PC-9 (cell line): ENCODE results near the gene PVALB. TPM values are rescaled to one million over a fixed set of nuclear protein-coding genes. Genes with fewer than 3 reads are reported as not detected.

Experiments used
- BruUV-seq: library from RNA; stranded (reverse); fragments of 400-500 nt; replicated peaks from 2 replicates; lab custom pipeline; 2021; lab: Mats Ljungman, UMichigan
- CTCF ChIA-PET: fragments of 300-600 bp; sonication (Branson Sonifier 250); formaldehyde crosslinking; loops from one replicate; lab custom pipeline; 2022; ENCODE audit warnings: antibody characterized with exemption; lab: Charles Lee
- POLR2A ChIA-PET: fragments of 300-600 bp; sonication (Branson Sonifier 250); formaldehyde crosslinking; loops from one replicate; lab custom pipeline; 2022; ENCODE audit warnings: antibody characterized with exemption; ENCODE audit not compliant: unreplicated experiment; lab: Charles Lee
- DNase-seq, 2 experiments: peaks; one replicate each; pipeline versions ENCODE4 v3.0.0 to v3.0.0-alpha.2; 2015 to 2022; ENCODE audit warnings: mixed read lengths in 1 of 2
- H2AFZ ChIP-seq: fragments of 200-600 bp; sonication (generic); 2 replicates; pipeline ENCODE4 v1.8.1; 2017; ENCODE audit warnings: antibody characterized with exemption
- H3F3A ChIP-seq: fragments of 200-600 bp; sonication (generic); 2 replicates; pipeline ENCODE4 v1.8.1; 2017; ENCODE audit warnings: antibody characterized with exemption, mild to moderate bottlenecking, low read depth; ENCODE audit not compliant: insufficient read depth
- H3K27ac ChIP-seq: fragments of 200-600 bp; sonication (generic); 2 replicates; pipeline ENCODE4 v1.6.1; 2016; ENCODE audit warnings: mixed run types
- H3K27me3 ChIP-seq: fragments of 200-600 bp; sonication (generic); 2 replicates; pipeline ENCODE4 v1.6.1; 2016; ENCODE audit warnings: low read depth, mixed run types; ENCODE audit not compliant: insufficient read depth
- H3K36me3 ChIP-seq: fragments of 200-600 bp; sonication (generic); 2 replicates; pipeline ENCODE4 v1.6.1; 2016; ENCODE audit warnings: low read depth, mixed run types
- H3K4me1 ChIP-seq: fragments of 200-600 bp; sonication (generic); replicated peaks from 2 replicates; pipeline ENCODE4 v1.6.1; 2016; ENCODE audit warnings: mixed run types; ENCODE audit not compliant: insufficient read depth
- H3K4me2 ChIP-seq: fragments of 200-600 bp; sonication (generic); 2 replicates; pipeline ENCODE4 v1.6.1; 2017; ENCODE audit warnings: mixed run types
- H3K4me3 ChIP-seq: fragments of 200-600 bp; sonication (generic); 2 replicates; pipeline ENCODE4 v1.6.1; 2016; ENCODE audit warnings: mixed run types
- H3K79me2 ChIP-seq: fragments of 200-600 bp; sonication (generic); 2 replicates; pipeline ENCODE4 v1.6.1; 2017; ENCODE audit warnings: low read depth, mixed run types
- H3K9me2 ChIP-seq: fragments of 200-600 bp; sonication (generic); 2 replicates; pipeline ENCODE4 v1.8.1; 2017; ENCODE audit warnings: mild to moderate bottlenecking; ENCODE audit not compliant: insufficient read depth
- H3K9me3 ChIP-seq: fragments of 200-600 bp; sonication (generic); 2 replicates; pipeline ENCODE4 v1.8.1; 2016; ENCODE audit warnings: low read depth; ENCODE audit not compliant: insufficient read depth
- H4K20me1 ChIP-seq: fragments of 200-600 bp; sonication (generic); 2 replicates; pipeline ENCODE4 v1.8.1; 2017; ENCODE audit not compliant: insufficient read depth
- CTCF ChIP-seq: fragments of 200-600 bp; sonication (generic); conservative IDR thresholded peaks from 2 replicates; pipeline ENCODE4 v1.6.1; 2017; ENCODE audit warnings: mixed run types, antibody characterized with exemption, mild to moderate bottlenecking, moderate library complexity
- EZH2 ChIP-seq: fragments of 200-600 bp; sonication (generic); IDR thresholded peaks from 2 replicates; pipeline ENCODE4 v1.8.0; 2017; ENCODE audit warnings: antibody characterized with exemption, low read depth
- intact Hi-C: fragments of 100-400 bp; cut with micrococcal nuclease; formaldehyde crosslinking; loops from one replicate; pipeline ENCODE4 v1.10.0; 2022; ENCODE audit not compliant: unreplicated experiment
- total RNA-seq: library from RNA; stranded (reverse); gene quantifications from 2 replicates; pipeline ENCODE4 v1.2.3, GENCODE V29; 2021

The PVALB gene
- total RNA-seq, 1 experiment from 2014 or later: not detected

- no peak overlapping the region for H3K4me3 ChIP-seq
- H3K79me2 ChIP-seq: no peaks in the 10 kb centered on the region
- H4K20me1 ChIP-seq: no peaks in the 10 kb centered on the region
- H3K4me1 ChIP-seq: peaks cover 12% of the 10 kb centered on the region
- POLR2A ChIA-PET: interaction anchor here (0.7 kb wide), 1 partner anchor 102 kb away, joined by 3 read pairs; no protein-coding TSS in a partner anchor
- no peaks in the 10 kb centered on the region for H3K9me3 ChIP-seq
- no peak for TF ChIP-seq EZH2
- TF ChIP-seq CTCF: no peak
- H3F3A ChIP-seq: no peaks in the 10 kb centered on the region
- H2AFZ ChIP-seq: no peak overlapping the region
- no peaks in the 10 kb centered on the region for H3K27me3 ChIP-seq
- no peak for DNase-seq
- no peak overlapping the region for H3K4me2 ChIP-seq
- BruUV-seq: no TSS peak
- intact Hi-C loops: loop anchor here (5.0 kb wide), 2 partner anchors 183 to 338 kb away; no protein-coding TSS in a partner anchor
- H3K36me3 ChIP-seq: no peaks in the 10 kb centered on the region
- H3K27ac ChIP-seq: no peak overlapping the region
- CTCF ChIA-PET: no interaction called here
- no peaks in the 10 kb centered on the region for H3K9me2 ChIP-seq
Measured at GRCh38 chr22:36858966-36859365, 42.1 kb upstream of the PVALB start.

GRCh38 chr22:36858156-36858555 lies 41.3 kb upstream of the PVALB start:
- H3F3A ChIP-seq: no peaks in the 10 kb centered on the region
- H4K20me1 ChIP-seq: no peaks in the 10 kb centered on the region
- H3K4me1 ChIP-seq: peaks cover 12% of the 10 kb centered on the region
- POLR2A ChIA-PET: interaction anchor here (0.7 kb wide), 1 partner anchor 10 kb away, joined by 3 read pairs; no protein-coding TSS in a partner anchor
- no peak for DNase-seq
- H3K79me2 ChIP-seq: no peaks in the 10 kb centered on the region
- no peak overlapping the region for H3K27ac ChIP-seq
- intact Hi-C loops: loop anchor here (5.0 kb wide), 2 partner anchors 184 to 339 kb away; no protein-coding TSS in a partner anchor
- H2AFZ ChIP-seq: no peak overlapping the region
- H3K27me3 ChIP-seq: no peaks in the 10 kb centered on the region
- H3K36me3 ChIP-seq: no peaks in the 10 kb centered on the region
- H3K4me3 ChIP-seq: no peak overlapping the region
- H3K4me2 ChIP-seq: no peak overlapping the region
- H3K9me3 ChIP-seq: no peaks in the 10 kb centered on the region
- no peaks in the 10 kb centered on the region for H3K9me2 ChIP-seq
- BruUV-seq: no TSS peak
- CTCF ChIA-PET: interaction anchor here (0.5 to 1.4 kb wide), 3 partner anchors 8 to 185 kb away, joined by 3 to 4 read pairs (median 3); no protein-coding TSS in a partner anchor
- no peak for TF ChIP-seq EZH2
- no peak for TF ChIP-seq CTCF

- DNase-seq: no peak
- intact Hi-C loops: loop anchor here (1.0 to 5.0 kb wide), 6 partner anchors 66 to 341 kb away; no protein-coding TSS in a partner anchor
- Histone ChIP-seq H3K79me2 (no peaks in the 10 kb centered on the region), H3K27me3 (no peaks in the 10 kb centered on the region), H3K4me1 (peaks cover 12% of the 10 kb centered on the region), H3K36me3 (no peaks in the 10 kb centered on the region), H3K4me2 (peak overlapping the region; percentile 64), H3K4me3 (peak overlapping the region; percentile 13; the same call in 1 of the 2 replicates), H4K20me1 (no peaks in the 10 kb centered on the region), H3K27ac (no peak overlapping the region), H3F3A (no peaks in the 10 kb centered on the region; the same call in 1 of the 2 replicates), H3K9me2 (no peaks in the 10 kb centered on the region), H2AFZ (no peak overlapping the region), H3K9me3 (no peaks in the 10 kb centered on the region)
- TF ChIP-seq CTCF (no peak), EZH2 (no peak)
- ChIA-PET CTCF (interaction anchor here (1.0 to 1.7 kb wide), 8 partner anchors 9 to 310 kb away, joined by 3 to 17 read pairs (median 6); partner anchors contain the start of gene IFT27), POLR2A (interaction anchor here (0.6 to 0.9 kb wide), 2 partner anchors 174 to 310 kb away, joined by 4 to 6 read pairs; no protein-coding TSS in a partner anchor)
- no TSS peak for BruUV-seq
Measured at GRCh38 chr22:36856792-36857135, 39.9 kb upstream of the PVALB start.
